Chondrocyte (in vitro differentiated cells): ENCODE data around the gene GPR153. TPM values are rescaled to one million over a fixed set of nuclear protein-coding genes. Genes with fewer than 3 reads are reported as not detected.
"Not testable (repeated sequence)": the region's sequence is repeated elsewhere in the genome, so short reads cannot be mapped to it uniquely, and the experiment has no call there.

ENCODE experiments used
- DNase-seq: peaks from one replicate; pipeline ENCODE4 v3.0.0; 2021; ENCODE audit warnings: mixed read lengths, low spot score
- H3K27ac Mint-ChIP-seq: one replicate; pipeline ENCODE4 v1.8.0; 2021; ENCODE audit warnings: mild to moderate bottlenecking, moderate library complexity, mixed read lengths; ENCODE audit not compliant: unreplicated experiment
- H3K27me3 Mint-ChIP-seq: 2 replicates; pipeline ENCODE4 v1.8.0; 2021; ENCODE audit warnings: low read depth, mixed read lengths
- H3K36me3 Mint-ChIP-seq: 2 replicates; pipeline ENCODE4 v1.8.0; 2021; ENCODE audit warnings: low read depth, mixed read lengths
- H3K4me1 Mint-ChIP-seq: 2 replicates; pipeline ENCODE4 v1.8.0; 2021; ENCODE audit warnings: low read depth, mild to moderate bottlenecking, mixed read lengths
- H3K4me3 Mint-ChIP-seq: one replicate; pipeline ENCODE4 v1.8.0; 2021; ENCODE audit warnings: mild to moderate bottlenecking, moderate library complexity, mixed read lengths; ENCODE audit not compliant: unreplicated experiment
- H3K9me3 Mint-ChIP-seq: 2 replicates; pipeline ENCODE4 v1.8.0; 2021; ENCODE audit warnings: low read depth, mixed read lengths
- CTCF ChIP-seq: fragments of 200-600 bp; sonication (generic); IDR thresholded peaks from 2 replicates; pipeline ENCODE4 v1.5.0; 2021; ENCODE audit warnings: antibody characterized with exemption, mild to moderate bottlenecking, moderate library complexity
- long read RNA-seq: library from polyadenylated mRNA; stranded (forward); transcript quantifications from one replicate; pipeline ENCODE4 v2.0.0, GENCODE V29; 2021
- total RNA-seq: library from RNA; stranded (reverse); gene quantifications from 3 replicates; pipeline ENCODE4 v1.2.1, GENCODE V29; 2021

Gene GPR153
- total RNA-seq, result 4.2 to 5.8 TPM (median 4.4 TPM) in 3 replicates
- long read RNA-seq, full-length matches to known transcripts, result 5 of 20 reads
- long read RNA-seq, partial matches to known transcripts, result 5 of 20 reads
- long read RNA-seq, other reads (novel, unspliced or antisense), result 10 of 20 reads

DNA sequence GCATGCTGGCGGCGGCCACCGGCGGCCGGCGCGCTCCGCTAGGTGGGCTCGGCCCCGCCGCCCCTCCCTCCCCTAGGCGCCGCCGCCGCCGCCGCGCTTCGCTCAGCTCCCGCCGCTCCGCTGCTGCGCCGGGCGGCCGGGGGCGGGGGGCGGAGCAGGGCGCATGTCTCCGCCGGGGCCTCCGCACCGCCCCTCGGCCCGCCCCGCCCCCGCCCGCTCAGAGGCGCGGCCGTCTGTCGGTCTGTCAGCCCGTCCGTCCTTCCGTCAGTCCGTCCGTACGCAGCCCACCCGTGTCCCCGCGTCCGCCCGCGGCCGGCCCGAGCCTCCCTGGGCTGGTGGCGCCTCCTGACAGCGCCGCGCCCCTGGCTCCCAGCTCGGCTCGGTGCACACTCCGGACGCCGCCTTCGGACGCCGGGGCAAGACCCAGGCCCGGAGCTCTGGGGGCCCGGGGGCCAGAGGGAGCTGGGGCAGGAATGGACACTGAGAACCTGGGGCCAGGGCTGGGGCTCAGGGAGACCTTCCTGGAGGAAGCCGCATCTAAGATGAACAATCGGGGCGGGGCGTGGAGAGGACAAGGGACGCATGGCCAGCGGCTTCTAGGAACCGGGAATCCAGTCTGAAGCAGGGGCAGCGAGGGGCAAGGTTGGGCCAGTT is at the start of gene GPR153:
Gene GPR153, minus strand, starts transcription at position 138 of the 654 bp plus-strand sequence. CDS start 6,193 bp downstream, outside the sequence.
- no peak for DNase-seq
- Mint-ChIP-seq H3K36me3 (peaks cover 1% of the 10 kb centered on the region), H3K4me1 (peaks cover 6% of the 10 kb centered on the region), H3K4me3 (peak within 1 kb of the TSS; percentile 59), H3K27me3 (no peaks in the 10 kb centered on the region), H3K27ac (no peak within 1 kb of the TSS), H3K9me3 (no peaks in the 10 kb centered on the region)
- TF ChIP-seq CTCF, result no peak

DNA sequence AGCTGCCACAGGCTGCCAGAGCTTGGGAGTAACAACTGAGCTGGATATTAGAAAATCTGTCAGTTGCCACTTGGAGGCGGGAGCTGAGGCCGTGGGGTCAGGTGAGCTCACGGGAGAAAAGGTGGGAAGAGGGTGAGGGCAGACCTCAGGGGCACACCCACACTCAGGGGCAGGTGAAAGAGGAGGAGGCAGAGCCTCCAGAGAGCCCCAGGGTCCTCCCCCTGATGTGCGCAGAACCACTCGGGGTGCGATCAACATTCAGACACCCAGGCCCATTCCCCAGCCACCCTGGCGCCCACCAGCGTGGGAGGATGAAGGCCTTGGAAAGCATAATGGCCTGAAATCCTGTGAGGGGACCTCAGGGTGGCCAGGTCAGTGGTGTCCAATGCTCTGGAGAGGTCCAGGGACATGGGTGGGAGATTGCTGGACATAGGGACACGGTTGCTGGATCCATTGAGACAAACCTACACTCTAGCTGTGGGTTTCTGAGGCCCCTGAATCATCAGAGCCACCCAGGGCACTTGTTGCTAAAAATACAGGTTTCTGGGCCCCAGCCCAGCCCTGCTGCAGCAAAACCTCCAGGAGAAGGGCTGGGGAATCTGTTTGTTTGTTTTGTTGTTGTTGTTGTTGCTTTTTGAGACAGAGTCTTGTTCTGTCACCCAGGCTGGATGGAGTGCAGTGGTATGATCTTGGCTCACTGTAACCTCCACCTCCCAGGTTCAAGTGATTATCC is 49.4 kb upstream of the GPR153 start:
- Mint-ChIP-seq H3K36me3 (peaks cover 7% of the 10 kb centered on the region), H3K4me1 (no peaks in the 10 kb centered on the region)
- TF ChIP-seq CTCF, result no peak

GRCh38 chr1:6309564-6309963 is 48.7 kb upstream of the GPR153 start:
- Mint-ChIP-seq H3K36me3 (peaks cover 4% of the 10 kb centered on the region), H3K9me3 (no peaks in the 10 kb centered on the region), H3K27me3 (no peaks in the 10 kb centered on the region), H3K27ac (no peak overlapping the region), H3K4me3 (no peak overlapping the region), H3K4me1 (no peaks in the 10 kb centered on the region)
- no peak for TF ChIP-seq CTCF
- no peak for DNase-seq

More for the DNA sequence above, 49.4 kb upstream of the GPR153 start:
- Mint-ChIP-seq H3K27ac (no peak overlapping the region), H3K27me3 (no peaks in the 10 kb centered on the region), H3K4me3 (no peak overlapping the region), H3K9me3 (no peaks in the 10 kb centered on the region)
- DNase-seq, result no peak

- Mint-ChIP-seq H3K4me3 (no peak overlapping the region), H3K9me3 (no peaks in the 10 kb centered on the region), H3K27me3 (no peaks in the 10 kb centered on the region), H3K27ac (no peak overlapping the region), H3K4me1 (no peaks in the 10 kb centered on the region), H3K36me3 (peaks cover 2% of the 10 kb centered on the region)
- no peak for DNase-seq
- TF ChIP-seq CTCF, result no peak
Observed at GRCh38 chr1:6308449-6308848, 47.6 kb upstream of the GPR153 start.

DNA sequence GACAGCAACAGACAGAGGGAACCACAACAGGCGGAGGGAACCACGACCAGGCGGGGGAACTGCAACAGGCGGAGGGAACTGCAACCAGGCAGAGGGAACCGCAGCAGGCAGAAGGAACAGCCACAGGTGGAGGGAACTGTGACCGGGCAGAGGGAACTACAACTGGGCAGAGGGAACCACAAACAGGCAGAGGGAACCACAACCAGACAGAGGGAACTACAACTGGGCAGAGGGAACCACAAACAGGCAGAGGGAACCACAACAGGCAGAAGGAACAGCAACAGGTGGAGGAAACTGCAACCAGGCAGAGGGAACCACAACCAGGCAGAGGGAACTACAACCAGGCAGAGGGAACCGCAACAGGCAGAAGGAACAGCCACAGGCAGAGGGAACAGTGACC is 46.8 kb upstream of the GPR153 start:
- H3K4me1 Mint-ChIP-seq, H3K27ac Mint-ChIP-seq, H3K27me3 Mint-ChIP-seq, DNase-seq, H3K36me3 Mint-ChIP-seq, H3K4me3 Mint-ChIP-seq, H3K9me3 Mint-ChIP-seq: not testable (repeated sequence)
